SK-N-SH (cell line): Measurements from ENCODE around the gene CINP. TPM values are rescaled to one million over a fixed set of nuclear protein-coding genes. Genes with fewer than 3 reads are reported as not detected.

Experiments
- CTCF ChIA-PET: fragments of 300-600, 350-600 bp; formaldehyde crosslinking; extraction: SDS; loops from one replicate; lab custom pipeline; 2021; lab: Yijun Ruan, JAX
- POLR2A ChIA-PET: fragments of 350-600 bp; sonication (Branson Sonifier 250); formaldehyde crosslinking; extraction: SDS; loops from one replicate; lab custom pipeline; 2020; ENCODE audit warnings: antibody characterized with exemption, inconsistent platforms; lab: Yijun Ruan, JAX
- DNase-seq: peaks from one replicate; pipeline ENCODE4 v3.0.0; 2012
- H2AFZ ChIP-seq: fragments of 200-600 bp; sonication (generic); 2 replicates; pipeline ENCODE4 v1.8.1; 2016; ENCODE audit warnings: antibody characterized with exemption, mild to moderate bottlenecking, low read depth
- H3F3A ChIP-seq: fragments of 200-600 bp; sonication (generic); replicated peaks from 2 replicates; pipeline ENCODE3; 2016; ENCODE audit warnings: antibody characterized with exemption, mild to moderate bottlenecking; ENCODE audit not compliant: insufficient read depth
- H3K27ac ChIP-seq, 2 experiments: fragments of 200-500 bp in 1 of 2; fragments of 200-600 bp in 1 of 2; sonication (Bioruptor generic) in 1 of 2; sonication (generic), shearing (Covaris generic) in 1 of 2; 2 replicates each; pipeline versions ENCODE4 v1.5.1 to v1.6.1; 2014 to 2016; ENCODE audit warnings: low read depth in 2 of 2, inconsistent platforms in 1 of 2, low read length in 1 of 2, mild to moderate bottlenecking in 1 of 2, mixed read lengths in 1 of 2
- H3K27me3 ChIP-seq: fragments of 200-600 bp; sonication (generic), shearing (Covaris generic); 2 replicates; pipeline ENCODE4 v1.6.1; 2016; ENCODE audit warnings: mixed run types; ENCODE audit not compliant: insufficient read depth
- H3K36me3 ChIP-seq, 2 experiments: fragments of 200-500 bp in 1 of 2; fragments of 200-600 bp in 1 of 2; sonication (Bioruptor generic) in 1 of 2; sonication (generic) in 1 of 2; replicated peaks in 1 of 2; 2 replicates each; pipeline versions ENCODE3 to v1.5.1; 2014 to 2016; ENCODE audit warnings: low read length in 1 of 2, mild to moderate bottlenecking in 1 of 2; ENCODE audit not compliant: insufficient read depth in 2 of 2, control insufficient read depth in 1 of 2
- H3K4me1 ChIP-seq, 2 experiments: fragments of 200-500 bp in 1 of 2; fragments of 200-600 bp in 1 of 2; sonication (Bioruptor generic) in 1 of 2; sonication (generic), shearing (Covaris generic) in 1 of 2; 2 replicates each; pipeline versions ENCODE4 v1.5.1 to v1.6.1; 2014 to 2016; ENCODE audit warnings: low read depth in 1 of 2, low read length in 1 of 2, mixed run types in 1 of 2; ENCODE audit not compliant: insufficient read depth in 2 of 2, control insufficient read depth in 1 of 2
- H3K4me2 ChIP-seq: fragments of 200-600 bp; sonication (generic), shearing (Covaris generic); 2 replicates; pipeline ENCODE4 v1.6.1; 2017; ENCODE audit warnings: mixed run types
- H3K4me3 ChIP-seq, 2 experiments: fragments of 200-500 bp in 1 of 2; fragments of 200-600 bp in 1 of 2; sonication (Bioruptor generic) in 1 of 2; sonication (generic), shearing (Covaris generic) in 1 of 2; 2 replicates each; pipeline versions ENCODE4 v1.5.1 to v1.8.1; 2014 to 2016; ENCODE audit warnings: low read depth in 2 of 2, inconsistent platforms in 1 of 2, low read length in 1 of 2, mild to moderate bottlenecking in 1 of 2, mixed read lengths in 1 of 2, moderate library complexity in 1 of 2
- H3K79me2 ChIP-seq: fragments of 200-600 bp; sonication (generic); 2 replicates; pipeline ENCODE4 v1.8.1; 2017; ENCODE audit warnings: mild to moderate bottlenecking; ENCODE audit not compliant: insufficient read depth
- H3K9ac ChIP-seq: fragments of 200-600 bp; sonication (generic); 2 replicates; pipeline ENCODE4 v1.6.1; 2017; ENCODE audit warnings: mixed run types
- H3K9me2 ChIP-seq: fragments of 200-600 bp; sonication (generic); 2 replicates; pipeline ENCODE4 v1.6.1; 2017; ENCODE audit warnings: mixed run types
- H3K9me3 ChIP-seq: fragments of 200-600 bp; sonication (generic); 2 replicates; pipeline ENCODE4 v1.6.1; 2017; ENCODE audit warnings: mixed run types, mild to moderate bottlenecking, moderate library complexity
- H4K20me1 ChIP-seq: fragments of 200-600 bp; sonication (generic); 2 replicates; pipeline ENCODE4 v1.6.1; 2017; ENCODE audit warnings: mild to moderate bottlenecking, mixed run types; ENCODE audit not compliant: insufficient read depth
- CHD2 ChIP-seq: fragments of 150-350 bp; IDR thresholded peaks from 2 replicates; pipeline ENCODE4 v1.6.1; 2018; ENCODE audit warnings: low read length; ENCODE audit not compliant: partially characterized antibody
- ELF1 ChIP-seq: IDR thresholded peaks from 2 replicates; pipeline ENCODE4 v1.4.0; 2012
- EP300 ChIP-seq, 2 experiments: IDR thresholded peaks; 2 replicates each; pipeline versions ENCODE4 v1.4.0 to v1.6.1; 2012; ENCODE audit warnings: borderline replicate concordance in 1 of 2, low read depth in 1 of 2, low read length in 1 of 2
- FOXJ3 ChIP-seq: sonication (generic); formaldehyde crosslinking; IDR thresholded peaks from 2 replicates; pipeline ENCODE4 v1.5.1; 2020; ENCODE audit warnings: mild to moderate bottlenecking, missing genetic modification reagents
- FOXM1 ChIP-seq: IDR thresholded peaks from 2 replicates; pipeline ENCODE4 v1.4.0; 2012; ENCODE audit warnings: low read depth, mild to moderate bottlenecking
- GABPA ChIP-seq: IDR thresholded peaks from 2 replicates; pipeline ENCODE4 v1.4.0; 2012; ENCODE audit warnings: low read depth, mild to moderate bottlenecking
- GATA2 ChIP-seq: sonication (generic); formaldehyde crosslinking; IDR thresholded peaks from 2 replicates; pipeline ENCODE4 v1.5.0; 2020; ENCODE audit warnings: mild to moderate bottlenecking, missing genetic modification reagents
- IRF3 ChIP-seq: fragments of 150-350 bp; IDR thresholded peaks from 2 replicates; pipeline ENCODE4 v1.6.1; 2016; ENCODE audit warnings: mild to moderate bottlenecking, low read depth, low read length
- MAX ChIP-seq: IDR thresholded peaks from 2 replicates; pipeline ENCODE4 v1.4.0; 2012; ENCODE audit warnings: low read depth
- MEF2A ChIP-seq: IDR thresholded peaks from 2 replicates; pipeline ENCODE4 v1.4.0; 2012; ENCODE audit warnings: low read depth, borderline replicate concordance
- MXI1 ChIP-seq: IDR thresholded peaks from 2 replicates; pipeline ENCODE4 v1.6.1; 2012; ENCODE audit warnings: mild to moderate bottlenecking, low read depth, low read length, improper control_type of control experiment
- POLR2AphosphoS5 ChIP-seq: IDR thresholded peaks from 2 replicates; pipeline ENCODE4 v1.6.1; 2012; ENCODE audit warnings: low read depth, low read length
- RAD21 ChIP-seq: IDR thresholded peaks from 2 replicates; pipeline ENCODE4 v1.6.1; 2012; ENCODE audit warnings: mild to moderate bottlenecking, low read length
- RCOR1 ChIP-seq: fragments of 150-350 bp; IDR thresholded peaks from 2 replicates; pipeline ENCODE4 v1.6.1; 2017; ENCODE audit warnings: antibody characterized with exemption, low read length
- SIN3A ChIP-seq: IDR thresholded peaks from 2 replicates; pipeline ENCODE4 v1.6.1; 2012; ENCODE audit warnings: low read depth, mild to moderate bottlenecking, low read length, moderate library complexity, borderline replicate concordance
- SMC3 ChIP-seq: IDR thresholded peaks from 2 replicates; pipeline ENCODE4 v1.6.1; 2012; ENCODE audit warnings: low read depth, low read length, improper control_type of control experiment
- YY1 ChIP-seq: IDR thresholded peaks from 2 replicates; pipeline ENCODE4 v1.4.0; 2012; ENCODE audit warnings: low read depth, mild to moderate bottlenecking
- ZBTB33 ChIP-seq: IDR thresholded peaks from 2 replicates; pipeline ENCODE4 v1.4.0; 2012; ENCODE audit warnings: low read depth, borderline replicate concordance
- WGBS: methylation state at CpG from one replicate; pipeline ENCODE4 v1.1.6; 2017; ENCODE audit warnings: low lambda C conversion rate; 5-methylcytosine and 5-hydroxymethylcytosine counted together
- polyA plus RNA-seq, 3 experiments: library from polyadenylated mRNA; depleted of rRNA; stranded (reverse); fragments of >200 nt; gene quantifications; 2 replicates each; pipeline ENCODE4 v1.2.3, GENCODE V29; 2012

CINP gene
- polyA plus RNA-seq, 1 of the 3 experiments (the other 2 are of a cell fraction), result 50.4 TPM

GRCh38 chr14:102390064-102390855, 27.6 kb upstream of the CINP start (continued):
- TF ChIP-seq SMC3, result no peak
- TF ChIP-seq ZBTB33, result no peak
- no peak for TF ChIP-seq EP300 (IDR thresholded peaks at IDR 0.05; ENCODE audit: borderline replicate concordance in 1 of 2, low read depth in 1 of 2, low read length in 1 of 2)
- no peak for TF ChIP-seq IRF3
- no peak for TF ChIP-seq GABPA
- TF ChIP-seq FOXJ3, result no peak

- peaks cover 0 to 11% of the 10 kb centered on the region in 2 experiments for H3K36me3 ChIP-seq
These were observed 26.6 kb upstream of the CINP start for GRCh38 chr14:102389246-102389645.

More at GRCh38 chr14:102389246-102389645, 26.6 kb upstream of the CINP start:
- no peak overlapping the region; a peak in 1 of 4 replicates for H3K4me3 ChIP-seq
- no peak overlapping the region for H2AFZ ChIP-seq
- no peaks in the 10 kb centered on the region for H3K9me2 ChIP-seq
- peaks cover 4% of the 10 kb centered on the region for H3F3A ChIP-seq
- no peaks in the 10 kb centered on the region for H3K9me3 ChIP-seq
- H3K4me2 ChIP-seq, result no peak overlapping the region
- peaks cover 4% of the 10 kb centered on the region; the same call in 1 of the 2 replicates for H3K79me2 ChIP-seq
- H3K27ac ChIP-seq, result peak overlapping the region in 1 of 2 experiments; percentile 52; a peak in 2 of 4 replicates
- no peaks in the 10 kb centered on the region for H4K20me1 ChIP-seq
- ChIA-PET POLR2A (no interaction called here), CTCF (interaction anchor here (0.9 to 1.2 kb wide), 2 partner anchors 129 to 135 kb away, joined by 3 to 5 read pairs; no protein-coding TSS in a partner anchor)
- WGBS, result 84% methylated on average over 2 of the region's 2 CpGs
- DNase-seq, result no peak
- no peak overlapping the region for H3K9ac ChIP-seq
- no peaks in the 10 kb centered on the region for H3K27me3 ChIP-seq
- no peaks in the 10 kb centered on the region for H3K4me1 ChIP-seq
- TF ChIP-seq YY1 (no peak), MAX (no peak), SIN3A (no peak), IRF3 (no peak), MEF2A (no peak), GATA2 (no peak), FOXJ3 (no peak), ELF1 (no peak), FOXM1 (no peak), CHD2 (no peak), POLR2AphosphoS5 (no peak), SMC3 (no peak), RCOR1 (no peak), MXI1 (no peak), RAD21 (no peak)
- TF ChIP-seq, all 33 proteins: peak for 0
